Neuronal stem cell (in vitro differentiated cells): ENCODE measurements around the gene TBC1D19.

ENCODE experiments used
- DNase-seq: peaks from one replicate; pipeline ENCODE4 v3.0.0-alpha.2; 2013; ENCODE audit warnings: low spot score
- H2AFZ ChIP-seq: one replicate; pipeline ENCODE4 v1.6.1; 2013; ENCODE audit warnings: mild to moderate bottlenecking, low read length, inconsistent platforms
- H2AK5ac ChIP-seq: 2 replicates; pipeline ENCODE4 v1.6.1; 2013; ENCODE audit warnings: low read depth, mild to moderate bottlenecking, inconsistent platforms, low read length, moderate library complexity, mixed read lengths
- H2BK120ac ChIP-seq: 2 replicates; pipeline ENCODE4 v1.6.1; 2013; ENCODE audit warnings: low read depth, mild to moderate bottlenecking, inconsistent platforms, low read length, moderate library complexity, mixed read lengths
- H2BK12ac ChIP-seq: one replicate; pipeline ENCODE4 v1.6.1; 2013; ENCODE audit warnings: low read length, inconsistent platforms
- H2BK15ac ChIP-seq: 2 replicates; pipeline ENCODE4 v1.6.1; 2013; ENCODE audit warnings: mild to moderate bottlenecking, low read length, inconsistent platforms, mixed read lengths
- H2BK5ac ChIP-seq: one replicate; pipeline ENCODE4 v1.6.1; 2013; ENCODE audit warnings: inconsistent platforms, mild to moderate bottlenecking, low read length, moderate library complexity
- H3K14ac ChIP-seq: one replicate; pipeline ENCODE4 v1.6.1; 2013; ENCODE audit warnings: low read length, inconsistent platforms
- H3K18ac ChIP-seq: 2 replicates; pipeline ENCODE4 v1.6.1; 2013; ENCODE audit warnings: low read length, inconsistent platforms
- H3K23ac ChIP-seq: 2 replicates; pipeline ENCODE4 v1.6.1; 2013; ENCODE audit warnings: low read depth, mild to moderate bottlenecking, mixed read lengths, low read length, inconsistent platforms; ENCODE audit not compliant: poor library complexity
- H3K27ac ChIP-seq: replicated peaks from 3 replicates; pipeline ENCODE4 v1.5.1; 2013; ENCODE audit warnings: low read length, inconsistent platforms
- H3K27me3 ChIP-seq, 3 experiments: 2 replicates each; pipeline ENCODE4 v1.6.1; 2013; ENCODE audit warnings: low read length in 3 of 3, mild to moderate bottlenecking in 2 of 3, inconsistent platforms in 1 of 3, low read depth in 1 of 3, mixed read lengths in 1 of 3, moderate library complexity in 1 of 3; ENCODE audit not compliant: control insufficient read depth in 3 of 3, insufficient read depth in 3 of 3
- H3K36me3 ChIP-seq, 2 donors: replicated peaks in 1 of 2; 2 replicates each; pipeline ENCODE4 v1.6.1; 2013; ENCODE audit warnings: low read length in 2 of 2; ENCODE audit not compliant: control insufficient read depth in 2 of 2, insufficient read depth in 2 of 2
- H3K4ac ChIP-seq: 2 replicates; pipeline ENCODE4 v1.6.1; 2013; ENCODE audit warnings: inconsistent platforms, mild to moderate bottlenecking, low read length, moderate library complexity
- H3K4me1 ChIP-seq, 2 donors: 1 replicate in 1 of 2; 2 replicates in 1 of 2; pipeline ENCODE4 v1.6.1; 2013; ENCODE audit warnings: low read length in 2 of 2, low read depth in 1 of 2; ENCODE audit not compliant: control insufficient read depth in 2 of 2, insufficient read depth in 1 of 2
- H3K4me2 ChIP-seq: one replicate; pipeline ENCODE4 v1.6.1; 2013; ENCODE audit warnings: mild to moderate bottlenecking, low read length, inconsistent platforms; ENCODE audit not compliant: insufficient read depth, poor library complexity, severe bottlenecking
- H3K4me3 ChIP-seq, 2 donors: 2 replicates each; pipeline ENCODE4 v1.5.1; 2013; ENCODE audit warnings: low read length in 2 of 2, mild to moderate bottlenecking in 2 of 2, inconsistent platforms in 1 of 2, moderate library complexity in 1 of 2
- H3K79me1 ChIP-seq: one replicate; pipeline ENCODE4 v1.6.1; 2013; ENCODE audit warnings: low read depth, mild to moderate bottlenecking, inconsistent platforms, low read length, moderate library complexity
- H3K9ac ChIP-seq: one replicate; pipeline ENCODE4 v1.6.1; 2013; ENCODE audit warnings: mild to moderate bottlenecking, low read depth, low read length, inconsistent platforms; ENCODE audit not compliant: poor library complexity
- H3K9me3 ChIP-seq, 2 donors: replicated peaks in 1 of 2; 2 replicates each; pipeline versions ENCODE3 to v1.6.1; 2013; ENCODE audit warnings: low read length in 2 of 2, mild to moderate bottlenecking in 2 of 2, inconsistent platforms in 1 of 2, low read depth in 1 of 2, mixed read lengths in 1 of 2, moderate library complexity in 1 of 2; ENCODE audit not compliant: control insufficient read depth in 2 of 2, insufficient read depth in 1 of 2
- H4K8ac ChIP-seq: one replicate; pipeline ENCODE4 v1.6.1; 2013; ENCODE audit warnings: low read depth, mild to moderate bottlenecking, inconsistent platforms, low read length, moderate library complexity
- H4K91ac ChIP-seq: one replicate; pipeline ENCODE4 v1.6.1; 2013; ENCODE audit warnings: low read length, low read depth, mild to moderate bottlenecking, inconsistent platforms; ENCODE audit not compliant: poor library complexity
- whole genome bisulfite sequencing, 2 donors: extraction: QIAGEN DNeasy Blood & Tissue Kit; methylation state at CpG; one replicate each; pipeline ENCODE4 v1.1.7; 2013; ENCODE audit warnings: missing lambda C conversion rate in 2 of 2, mixed read lengths in 1 of 2; ENCODE audit not compliant: insufficient read length in 2 of 2, insufficient replicate concordance in 1 of 2; ENCODE audit errors: extremely low coverage in 2 of 2; 5-methylcytosine and 5-hydroxymethylcytosine counted together

Gene TBC1D19

GRCh38 chr4:26758899-26759298, 175.0 kb downstream of the TBC1D19 start:
- Histone ChIP-seq H3K4ac (no peak overlapping the region), H2BK12ac (no peak overlapping the region), H3K23ac (no peak overlapping the region), H3K27ac (no peak overlapping the region), H3K14ac (no peak overlapping the region), H3K4me1 (no peaks in the 10 kb centered on the region), H3K79me1 (no peaks in the 10 kb centered on the region), H3K18ac (no peak overlapping the region), H2AFZ (no peak overlapping the region), H2BK5ac (no peak overlapping the region), H3K36me3 (peaks cover 0 to 2% of the 10 kb centered on the region in 2 donors), H2BK120ac (no peak overlapping the region), H3K4me2 (no peak overlapping the region), H3K9ac (no peak overlapping the region), H4K8ac (no peak overlapping the region), H4K91ac (no peak overlapping the region), H2BK15ac (no peak overlapping the region), H3K9me3 (no peaks in the 10 kb centered on the region), H3K27me3 (no peaks in the 10 kb centered on the region), H2AK5ac (no peak overlapping the region), H3K4me3 (no peak overlapping the region)
- no CpG with 5 or more reads among the region's 1 CpG for WGBS, 2 donors
- DNase-seq, result no peak

GRCh38 chr4:26762650-26763049, 178.8 kb downstream of the TBC1D19 start:
- Histone ChIP-seq H2AK5ac (no peak overlapping the region), H3K14ac (no peak overlapping the region), H3K79me1 (no peaks in the 10 kb centered on the region), H2AFZ (no peak overlapping the region), H3K4me2 (no peak overlapping the region), H3K18ac (no peak overlapping the region), H3K4me3 (no peak overlapping the region), H4K91ac (no peak overlapping the region), H3K9ac (no peak overlapping the region), H3K27ac (no peak overlapping the region), H3K23ac (no peak overlapping the region), H3K27me3 (no peaks in the 10 kb centered on the region), H3K9me3 (no peaks in the 10 kb centered on the region), H3K36me3 (peaks cover 0 to 2% of the 10 kb centered on the region in 2 donors), H4K8ac (no peak overlapping the region), H2BK15ac (no peak overlapping the region), H2BK12ac (no peak overlapping the region), H3K4ac (no peak overlapping the region), H2BK5ac (no peak overlapping the region), H3K4me1 (no peaks in the 10 kb centered on the region), H2BK120ac (no peak overlapping the region)
- no peak for DNase-seq
- WGBS, 2 donors, result no CpG with 5 or more reads among the region's 2 CpGs

GRCh38 chr4:26763063-26763462, 179.2 kb downstream of the TBC1D19 start:
- Histone ChIP-seq H3K4me1 (no peaks in the 10 kb centered on the region), H3K27ac (no peak overlapping the region), H3K14ac (no peak overlapping the region), H2BK12ac (no peak overlapping the region), H4K91ac (no peak overlapping the region), H3K79me1 (no peaks in the 10 kb centered on the region), H2BK5ac (no peak overlapping the region), H3K23ac (no peak overlapping the region), H3K4ac (no peak overlapping the region), H2BK120ac (no peak overlapping the region), H3K4me3 (no peak overlapping the region), H2BK15ac (no peak overlapping the region), H3K27me3 (no peaks in the 10 kb centered on the region), H3K18ac (no peak overlapping the region), H2AK5ac (no peak overlapping the region), H3K36me3 (peaks cover 0 to 2% of the 10 kb centered on the region in 2 donors), H3K4me2 (no peak overlapping the region), H3K9me3 (no peaks in the 10 kb centered on the region), H2AFZ (no peak overlapping the region), H4K8ac (no peak overlapping the region), H3K9ac (no peak overlapping the region)
- WGBS, 2 donors, result no CpG with 5 or more reads among the region's 2 CpGs
- no peak for DNase-seq

- no peak for DNase-seq
- H3K4me1 ChIP-seq, result no peaks in the 10 kb centered on the region
- no peak overlapping the region for H3K4ac ChIP-seq
- no peak overlapping the region for H2AFZ ChIP-seq
- H3K36me3 ChIP-seq, result no peaks in the 10 kb centered on the region
- no peak overlapping the region for H3K9ac ChIP-seq
- H2BK5ac ChIP-seq, result no peak overlapping the region
- H2AK5ac ChIP-seq, result no peak overlapping the region
- no peak overlapping the region for H4K8ac ChIP-seq
- H2BK12ac ChIP-seq, result no peak overlapping the region
- no peak overlapping the region for H3K27ac ChIP-seq
- no peak overlapping the region for H2BK15ac ChIP-seq
- no peaks in the 10 kb centered on the region for H3K79me1 ChIP-seq
- H2BK120ac ChIP-seq, result no peak overlapping the region
- no peaks in the 10 kb centered on the region for H3K9me3 ChIP-seq
- WGBS, 2 donors, result no CpG with 5 or more reads among the region's 3 CpGs
- H3K4me3 ChIP-seq, result no peak overlapping the region
- no peak overlapping the region for H3K4me2 ChIP-seq
- no peak overlapping the region for H4K91ac ChIP-seq
- no peak overlapping the region for H3K23ac ChIP-seq
- no peak overlapping the region for H3K14ac ChIP-seq
- no peaks in the 10 kb centered on the region for H3K27me3 ChIP-seq
- no peak overlapping the region for H3K18ac ChIP-seq
Measured at GRCh38 chr4:26763648-26764047, 179.8 kb downstream of the TBC1D19 start.
